ENCODE data around the gene BAD.

GRCh38 chr11:64264371-64264852 is 20.1 kb downstream of the BAD start:
- TF ChIP-seq CTCF (IDR thresholded peaks at IDR 0.05; ENCODE audit: low read depth, low read length), result no peak
- TF ChIP-seq, protein P1, sequence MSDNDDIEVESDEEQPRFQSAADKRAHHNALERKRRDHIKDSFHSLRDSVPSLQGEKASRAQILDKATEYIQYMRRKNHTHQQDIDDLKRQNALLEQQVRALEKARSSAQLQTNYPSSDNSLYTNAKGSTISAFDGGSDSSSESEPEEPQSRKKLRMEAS (IDR thresholded peaks at IDR 0.05; ENCODE audit: low read depth, low read length), result no peak
- TF ChIP-seq POLR2A (IDR thresholded peaks at IDR 0.05; ENCODE audit: extremely low read depth, insufficient read length), result no peak
